ENCODE data around the gene SLC38A8. TPM values are rescaled to one million over a fixed set of nuclear protein-coding genes. Genes with fewer than 3 reads are reported as not detected.

The SLC38A8 gene
- total RNA-seq, 4 donors from 2014 or later, result not detected

GRCh38 chr16:83963277-83964119 is 79.1 kb downstream of the SLC38A8 start:
- DNase-seq (ENCODE audit: low spot score in 2 of 2), result no peak
- Histone ChIP-seq H3K27ac (no peak overlapping the region), H3K4me1 (peaks cover 3% of the 10 kb centered on the region), H3K27me3 (peaks cover 5% of the 10 kb centered on the region), H3K9me3 (no peaks in the 10 kb centered on the region), H3K4me3 (no peak overlapping the region), H3K36me3 (peaks cover 67% of the 10 kb centered on the region)
- WGBS, result 83% methylated on average over 22 of the region's 22 CpGs
- TF ChIP-seq POLR2AphosphoS5 (IDR thresholded peaks at IDR 0.05), result no peak
- no peak for TF ChIP-seq POLR2A (IDR thresholded peaks at IDR 0.05)
- no peak for TF ChIP-seq CTCF (IDR thresholded peaks at IDR 0.05)
- TF ChIP-seq EP300 (IDR thresholded peaks at IDR 0.05), result no peak

- 86% methylated on average over 4 of the region's 5 CpGs for WGBS
- no peak overlapping the region for H3K4me3 ChIP-seq
- H3K27ac ChIP-seq, result no peak overlapping the region
- no peaks in the 10 kb centered on the region for H3K9me3 ChIP-seq
- DNase-seq (ENCODE audit: low spot score in 2 of 2), result no peak
- no peaks in the 10 kb centered on the region for H3K27me3 ChIP-seq
- peaks cover 70% of the 10 kb centered on the region for H3K36me3 ChIP-seq
- no peaks in the 10 kb centered on the region for H3K4me1 ChIP-seq
- TF ChIP-seq CTCF (IDR thresholded peaks at IDR 0.05), result no peak
Measured at GRCh38 chr16:83961591-83961990, 81.0 kb downstream of the SLC38A8 start.

- Histone ChIP-seq H3K36me3 (peaks cover 68% of the 10 kb centered on the region), H3K4me3 (no peak overlapping the region), H3K27ac (no peak overlapping the region), H3K4me1 (no peaks in the 10 kb centered on the region), H3K27me3 (no peaks in the 10 kb centered on the region), H3K9me3 (no peaks in the 10 kb centered on the region)
- TF ChIP-seq POLR2AphosphoS5 (IDR thresholded peaks at IDR 0.05), result no peak
- no peak for TF ChIP-seq EP300 (IDR thresholded peaks at IDR 0.05)
- TF ChIP-seq POLR2A (IDR thresholded peaks at IDR 0.05), result no peak
- no peak for TF ChIP-seq CTCF (IDR thresholded peaks at IDR 0.05)
- no peak for DNase-seq (ENCODE audit: low spot score in 2 of 2)
- 91% methylated on average over 23 of the region's 29 CpGs for WGBS
Measured at GRCh38 chr16:83960521-83961249, 81.9 kb downstream of the SLC38A8 start.

Other genes with a start within 250 kb of the SLC38A8 start
- gene HSBP1, start 234.8 kb downstream of the SLC38A8 start, total RNA-seq, result 10 to 100 TPM; 13.4 to 22.0 (median 17.2) TPM
- 10 to 100 TPM in 1 of 4 donors, 1 to 10 TPM in 3; 4.4 to 23.7 (median 5.7) TPM for gene MLYCD, start 143.7 kb downstream of the SLC38A8 start, total RNA-seq
- gene OSGIN1, start 89.6 kb downstream of the SLC38A8 start, total RNA-seq, result 1 to 10 TPM; 1.0 to 2.2 (median 1.5) TPM
- gene NECAB2, start 74.6 kb downstream of the SLC38A8 start, total RNA-seq, result not detected
- gene MBTPS1, start 74.1 kb upstream of the SLC38A8 start, total RNA-seq, result 100 to 1,000 TPM in 1 of 4 donors, 10 to 100 TPM in 3; 70.0 to 116 (median 86.5) TPM
- 10 to 100 TPM in 3 of 4 donors, 1 to 10 TPM in 1; 8.3 to 22.8 (median 12.4) TPM for gene HSDL1, start 102.4 kb upstream of the SLC38A8 start, total RNA-seq
- under 1 TPM in 2 of 4 donors, not detected in 2; 0.72 to 0.89 TPM for gene DNAAF1, start 102.5 kb upstream of the SLC38A8 start, total RNA-seq
- 10 to 100 TPM; 46.7 to 75.5 (median 55.2) TPM for gene TAF1C, start 144.3 kb upstream of the SLC38A8 start, total RNA-seq
- 1 to 10 TPM in 3 of 4 donors, not detected in 1; 1.9 to 2.6 (median 2.4) TPM for gene ADAD2, start 148.4 kb upstream of the SLC38A8 start, total RNA-seq
- not detected for gene KCNG4, start 197.2 kb upstream of the SLC38A8 start, total RNA-seq

Measured in suprapubic skin (tissue), 4 donors.